ENCODE results near the gene SORCS3.

SORCS3 gene

DNA sequence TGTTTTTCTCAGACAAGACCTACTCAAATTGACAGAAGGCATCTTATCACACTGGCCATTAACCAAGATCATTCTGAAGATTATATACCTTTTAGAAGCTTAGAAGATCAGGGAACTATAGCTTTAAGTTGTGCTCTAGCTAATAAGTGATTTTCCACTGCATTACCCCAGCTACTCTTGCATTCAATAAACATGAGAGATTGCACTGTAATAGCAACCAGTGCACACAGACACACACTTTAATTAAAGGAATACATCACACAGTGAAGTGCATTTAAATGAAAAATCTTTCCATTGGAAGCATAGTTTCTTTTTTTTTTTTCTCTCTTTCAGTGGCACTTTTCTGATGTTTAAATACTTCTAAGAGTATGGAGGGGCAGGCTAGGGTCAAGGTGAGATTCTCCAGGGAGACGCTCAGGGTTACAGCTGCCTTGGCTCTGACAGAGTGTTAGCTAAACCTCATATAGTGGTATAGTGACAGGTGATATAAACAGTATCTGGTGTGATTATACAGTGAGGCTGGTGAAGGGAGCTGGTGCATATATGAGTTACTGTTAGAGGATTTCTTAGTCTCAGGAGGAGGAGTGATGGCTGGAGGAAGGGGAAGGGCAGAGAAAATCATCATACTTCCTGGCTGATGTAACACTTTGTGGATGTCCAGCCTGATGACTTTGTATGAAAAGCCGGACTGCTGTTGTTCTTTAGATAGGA is 369.5 kb downstream of the SORCS3 start:
- no peak overlapping the region for H3K4me3 ChIP-seq (ENCODE audit: low read depth, low read length)
- TF ChIP-seq, protein P1, sequence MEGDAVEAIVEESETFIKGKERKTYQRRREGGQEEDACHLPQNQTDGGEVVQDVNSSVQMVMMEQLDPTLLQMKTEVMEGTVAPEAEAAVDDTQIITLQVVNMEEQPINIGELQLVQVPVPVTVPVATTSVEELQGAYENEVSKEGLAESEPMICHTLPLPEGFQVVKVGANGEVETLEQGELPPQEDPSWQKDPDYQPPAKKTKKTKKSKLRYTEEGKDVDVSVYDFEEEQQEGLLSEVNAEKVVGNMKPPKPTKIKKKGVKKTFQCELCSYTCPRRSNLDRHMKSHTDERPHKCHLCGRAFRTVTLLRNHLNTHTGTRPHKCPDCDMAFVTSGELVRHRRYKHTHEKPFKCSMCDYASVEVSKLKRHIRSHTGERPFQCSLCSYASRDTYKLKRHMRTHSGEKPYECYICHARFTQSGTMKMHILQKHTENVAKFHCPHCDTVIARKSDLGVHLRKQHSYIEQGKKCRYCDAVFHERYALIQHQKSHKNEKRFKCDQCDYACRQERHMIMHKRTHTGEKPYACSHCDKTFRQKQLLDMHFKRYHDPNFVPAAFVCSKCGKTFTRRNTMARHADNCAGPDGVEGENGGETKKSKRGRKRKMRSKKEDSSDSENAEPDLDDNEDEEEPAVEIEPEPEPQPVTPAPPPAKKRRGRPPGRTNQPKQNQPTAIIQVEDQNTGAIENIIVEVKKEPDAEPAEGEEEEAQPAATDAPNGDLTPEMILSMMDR (conservative IDR thresholded peaks at IDR 0.05; ENCODE audit: low read depth, low read length) = no peak
- no peak for DNase-seq (ENCODE audit: low read depth)

DNA sequence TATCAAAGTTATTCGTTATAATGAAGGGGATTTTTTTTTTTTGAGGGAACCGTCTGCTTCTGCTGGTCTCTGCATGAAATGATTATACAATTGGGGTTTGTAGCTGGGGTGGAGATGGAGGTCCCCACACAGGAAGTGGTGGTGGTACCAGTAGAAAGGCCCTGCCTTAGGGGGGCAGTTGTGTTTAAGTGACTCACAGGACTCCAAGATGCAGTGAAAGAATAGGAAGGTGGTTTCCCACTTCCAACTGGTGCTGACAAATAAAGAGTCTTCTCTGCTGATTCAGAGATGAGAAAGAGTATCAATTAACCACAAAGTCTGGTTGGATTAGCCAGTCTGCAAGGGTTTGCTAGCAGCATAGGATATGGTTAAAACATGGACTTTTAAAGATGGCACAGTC is 376.0 kb downstream of the SORCS3 start:
- TF ChIP-seq, protein P1 (conservative IDR thresholded peaks at IDR 0.05; ENCODE audit: low read depth, low read length) = no peak
- no peak overlapping the region for H3K4me3 ChIP-seq (ENCODE audit: low read depth, low read length)
- no peak for DNase-seq (ENCODE audit: low read depth)

DNA sequence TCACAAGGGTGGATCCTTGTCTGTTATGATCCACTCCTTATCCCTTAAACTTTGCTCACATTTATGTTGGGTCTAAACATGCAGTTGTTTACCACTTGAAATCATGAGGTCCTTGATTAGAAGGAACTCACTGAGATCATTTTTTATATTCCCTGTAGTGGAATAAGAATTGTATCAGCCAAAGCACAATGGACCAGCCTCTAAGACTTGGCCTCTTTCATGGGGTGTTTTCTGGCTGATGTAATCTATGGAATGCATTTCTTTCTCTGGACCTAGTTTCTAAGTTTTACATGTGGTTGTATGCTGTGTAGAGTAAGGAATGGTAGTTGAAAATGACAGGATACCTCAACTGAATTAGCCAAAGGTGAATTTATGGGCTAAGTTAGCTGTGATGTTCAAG is 376.6 kb downstream of the SORCS3 start:
- DNase-seq (ENCODE audit: low read depth) = no peak
- TF ChIP-seq, protein P1 (conservative IDR thresholded peaks at IDR 0.05; ENCODE audit: low read depth, low read length) = no peak
- H3K4me3 ChIP-seq (ENCODE audit: low read depth, low read length) = no peak overlapping the region

DNA sequence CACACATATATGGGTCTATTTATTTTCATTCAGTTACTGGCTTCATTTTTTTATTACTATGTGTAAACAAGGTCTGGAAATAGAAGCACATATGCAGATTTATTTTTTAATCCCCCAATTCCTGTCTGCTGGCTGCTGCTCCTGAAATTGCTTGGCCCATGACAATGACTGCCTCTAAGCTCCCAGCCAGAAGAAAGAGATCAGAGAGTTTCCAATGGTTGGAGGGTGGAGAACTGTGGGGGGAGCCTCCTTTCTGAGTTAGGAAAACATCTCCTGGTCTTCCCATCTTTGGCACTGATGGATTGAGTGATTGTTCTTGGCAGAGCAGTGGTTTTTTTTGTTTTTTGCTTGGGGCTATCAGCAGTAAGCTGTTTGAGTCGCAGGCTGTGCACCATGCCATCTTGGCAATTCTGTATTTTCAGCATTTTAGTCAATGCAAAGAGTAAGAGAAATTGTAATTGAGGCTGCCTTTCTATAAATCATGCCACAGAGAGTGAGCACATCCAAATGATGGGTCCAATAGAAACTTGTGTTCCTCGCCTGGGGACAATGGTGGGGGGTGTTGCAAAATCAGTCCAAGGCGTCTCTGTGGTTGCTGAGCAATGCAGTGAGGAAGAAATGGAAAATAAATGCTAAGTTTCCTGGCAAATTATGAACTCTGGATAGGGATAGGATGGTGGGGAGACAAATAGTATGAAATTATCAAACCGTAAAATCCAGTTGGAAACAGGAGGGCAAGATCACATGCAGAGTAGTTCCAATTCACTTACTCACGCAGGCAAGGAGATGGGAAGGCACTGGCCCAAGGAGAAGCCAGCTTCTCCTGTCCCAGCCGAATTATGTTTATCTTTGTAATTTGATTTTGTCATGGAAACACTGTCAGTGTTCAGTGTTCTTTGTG is 382.4 kb downstream of the SORCS3 start:
- no peak for DNase-seq (ENCODE audit: low read depth)
- TF ChIP-seq, protein P1 (conservative IDR thresholded peaks at IDR 0.05; ENCODE audit: low read depth, low read length) = no peak
- no peak overlapping the region for H3K4me3 ChIP-seq (ENCODE audit: low read depth, low read length)

DNA sequence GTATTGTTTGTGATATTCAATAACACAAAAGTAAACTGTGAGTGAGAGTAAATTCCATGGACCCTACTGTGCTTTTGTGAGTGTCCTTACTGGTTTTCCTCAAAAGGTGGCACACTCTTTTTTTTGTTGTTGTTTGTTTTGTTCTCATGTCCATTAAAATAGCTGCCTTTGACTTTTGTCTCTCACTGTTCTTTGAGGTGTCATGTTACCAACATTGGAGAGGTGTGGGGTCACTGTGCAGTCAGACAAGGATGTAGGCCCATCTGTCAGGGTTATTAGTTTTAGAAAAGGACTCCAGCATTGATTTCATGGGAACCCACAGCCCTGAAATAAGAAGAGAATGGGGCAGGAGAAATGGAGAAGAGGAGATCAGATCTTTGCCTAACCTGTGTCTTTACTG is 383.1 kb downstream of the SORCS3 start:
- H3K4me3 ChIP-seq (ENCODE audit: low read depth, low read length) = no peak overlapping the region
- TF ChIP-seq, protein P1 (conservative IDR thresholded peaks at IDR 0.05; ENCODE audit: low read depth, low read length) = no peak
- DNase-seq (ENCODE audit: low read depth) = no peak

DNA sequence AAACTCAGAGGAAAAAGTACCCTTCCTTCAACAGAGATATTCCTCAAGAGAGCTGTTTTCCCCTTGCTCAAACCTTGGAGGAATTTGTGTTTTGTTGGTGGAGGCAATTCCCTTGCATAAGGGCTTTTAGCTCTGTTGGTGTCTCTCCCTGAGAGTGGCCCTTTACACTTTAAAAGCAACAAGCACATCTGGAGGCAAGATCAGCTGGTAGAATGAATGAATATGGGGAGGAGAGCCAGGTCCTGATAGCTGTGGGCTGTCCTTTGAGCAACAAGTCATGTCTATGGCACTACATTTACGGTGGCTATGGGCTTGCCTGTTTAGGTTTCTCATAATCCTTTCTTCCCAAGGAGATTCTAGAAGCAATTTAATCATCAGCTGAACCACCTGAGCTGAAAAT is 384.0 kb downstream of the SORCS3 start:
- H3K4me3 ChIP-seq (ENCODE audit: low read depth, low read length) = no peak overlapping the region
- no peak for DNase-seq (ENCODE audit: low read depth)
- TF ChIP-seq, protein P1 (conservative IDR thresholded peaks at IDR 0.05; ENCODE audit: low read depth, low read length) = no peak
